ENCODE results near the gene GNPDA2.
"Not testable (repeated sequence)": the region's sequence is repeated elsewhere in the genome, so short reads cannot be mapped to it uniquely, and the experiment has no call there.

Gene GNPDA2

DNA sequence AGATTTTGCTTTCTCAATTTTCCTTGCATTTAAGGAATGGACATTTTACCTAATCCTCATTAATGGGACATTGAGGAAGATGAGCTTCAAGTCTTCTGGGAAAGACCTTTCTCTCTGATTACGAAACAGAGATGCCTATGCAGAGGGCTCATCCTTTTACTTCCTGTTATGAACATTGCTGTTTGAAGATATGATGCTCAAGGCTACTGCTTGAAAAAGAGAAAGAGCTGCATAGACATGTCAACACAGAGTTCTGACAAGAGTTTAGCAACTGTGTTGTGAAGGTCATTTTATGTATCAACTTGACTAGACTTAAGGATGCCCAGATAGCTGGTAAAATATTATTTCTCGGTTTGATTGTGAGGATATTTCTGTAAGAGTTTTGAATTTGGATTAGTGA lies 13.8 kb upstream of the GNPDA2 start:
- Histone ChIP-seq H3K4me1 (ENCODE audit: low read length) (peaks cover 6% of the 10 kb centered on the region; the same call in 1 of the 2 replicates), H2AFZ (ENCODE audit: low read depth, low read length) (no peak overlapping the region), H3K36me3 (replicated peaks; ENCODE audit: low read depth, low read length) (no peaks in the 10 kb centered on the region), H4K20me1 (ENCODE audit: insufficient read depth, low read length) (no peaks in the 10 kb centered on the region), H3K9ac (ENCODE audit: low read length) (no peak overlapping the region), H3K9me3 (ENCODE audit: insufficient read depth, low read length) (no peaks in the 10 kb centered on the region), H3K4me3 (ENCODE audit: low read length) (no peak overlapping the region), H3K4me2 (ENCODE audit: low read length) (no peak overlapping the region), H3K79me2 (ENCODE audit: low read length) (no peaks in the 10 kb centered on the region), H3K27me3 (ENCODE audit: low read depth, low read length) (no peaks in the 10 kb centered on the region), H3K27ac (ENCODE audit: low read length) (no peak overlapping the region)
- TF ChIP-seq, protein P1, sequence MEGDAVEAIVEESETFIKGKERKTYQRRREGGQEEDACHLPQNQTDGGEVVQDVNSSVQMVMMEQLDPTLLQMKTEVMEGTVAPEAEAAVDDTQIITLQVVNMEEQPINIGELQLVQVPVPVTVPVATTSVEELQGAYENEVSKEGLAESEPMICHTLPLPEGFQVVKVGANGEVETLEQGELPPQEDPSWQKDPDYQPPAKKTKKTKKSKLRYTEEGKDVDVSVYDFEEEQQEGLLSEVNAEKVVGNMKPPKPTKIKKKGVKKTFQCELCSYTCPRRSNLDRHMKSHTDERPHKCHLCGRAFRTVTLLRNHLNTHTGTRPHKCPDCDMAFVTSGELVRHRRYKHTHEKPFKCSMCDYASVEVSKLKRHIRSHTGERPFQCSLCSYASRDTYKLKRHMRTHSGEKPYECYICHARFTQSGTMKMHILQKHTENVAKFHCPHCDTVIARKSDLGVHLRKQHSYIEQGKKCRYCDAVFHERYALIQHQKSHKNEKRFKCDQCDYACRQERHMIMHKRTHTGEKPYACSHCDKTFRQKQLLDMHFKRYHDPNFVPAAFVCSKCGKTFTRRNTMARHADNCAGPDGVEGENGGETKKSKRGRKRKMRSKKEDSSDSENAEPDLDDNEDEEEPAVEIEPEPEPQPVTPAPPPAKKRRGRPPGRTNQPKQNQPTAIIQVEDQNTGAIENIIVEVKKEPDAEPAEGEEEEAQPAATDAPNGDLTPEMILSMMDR (IDR thresholded peaks at IDR 0.05; ENCODE audit: low read depth, low read length) = no peak
- no peak for TF ChIP-seq EZH2phosphoT487 (IDR thresholded peaks at IDR 0.05; ENCODE audit: low read depth)

DNA sequence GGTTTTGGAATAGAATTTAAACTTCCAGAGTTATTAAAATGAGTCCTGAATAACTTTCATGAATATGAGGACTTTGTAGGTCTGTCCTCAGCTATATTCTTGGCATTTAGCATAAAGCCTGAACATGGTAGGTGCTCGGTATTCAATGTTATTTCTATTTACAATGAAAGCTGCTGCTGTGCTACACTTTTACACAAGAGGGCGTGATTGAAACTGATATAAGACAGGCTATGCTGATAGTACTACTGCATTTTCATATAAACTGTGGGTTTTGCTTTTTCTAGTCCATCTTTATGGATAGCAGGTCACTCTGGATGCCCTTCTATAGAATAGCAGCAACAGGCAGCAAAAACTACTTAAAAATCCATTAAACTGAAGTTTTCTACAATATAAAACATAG lies 12.3 kb upstream of the GNPDA2 start:
- H3K9ac ChIP-seq (ENCODE audit: low read length) = no peak overlapping the region
- no peak overlapping the region for H3K4me3 ChIP-seq (ENCODE audit: low read length)
- H3K4me1 ChIP-seq (ENCODE audit: low read length) = peaks cover 6% of the 10 kb centered on the region; the same call in 1 of the 2 replicates
- no peak overlapping the region for H3K4me2 ChIP-seq (ENCODE audit: low read length)
- H3K27me3 ChIP-seq (ENCODE audit: low read depth, low read length) = no peaks in the 10 kb centered on the region
- TF ChIP-seq, protein P1 (IDR thresholded peaks at IDR 0.05; ENCODE audit: low read depth, low read length) = no peak
- no peak for TF ChIP-seq EZH2phosphoT487 (IDR thresholded peaks at IDR 0.05; ENCODE audit: low read depth)
- no peaks in the 10 kb centered on the region for H3K36me3 ChIP-seq (replicated peaks; ENCODE audit: low read depth, low read length)
- no peaks in the 10 kb centered on the region for H3K9me3 ChIP-seq (ENCODE audit: insufficient read depth, low read length)
- H3K27ac ChIP-seq (ENCODE audit: low read length) = no peak overlapping the region
- H3K79me2 ChIP-seq (ENCODE audit: low read length) = no peaks in the 10 kb centered on the region
- no peaks in the 10 kb centered on the region for H4K20me1 ChIP-seq (ENCODE audit: insufficient read depth, low read length)
- no peak overlapping the region for H2AFZ ChIP-seq (ENCODE audit: low read depth, low read length)

DNA sequence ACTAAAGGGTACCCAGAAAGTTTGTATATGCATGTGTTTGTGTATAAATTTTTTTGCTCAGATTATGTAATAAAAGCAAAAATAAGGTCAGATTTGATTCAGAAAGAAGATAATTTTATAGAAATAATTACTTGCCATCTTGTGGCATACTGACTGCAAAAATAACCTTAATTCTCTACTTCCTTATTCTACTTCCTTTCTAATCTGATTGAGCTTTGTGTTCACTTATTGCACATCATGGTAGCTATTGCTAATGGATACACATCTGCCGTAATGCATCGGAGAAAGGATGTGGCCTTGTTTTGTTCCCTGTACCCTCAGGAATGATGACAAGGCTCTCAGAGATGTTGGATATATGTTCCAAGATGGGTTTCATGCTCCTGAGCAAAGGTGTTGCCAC lies 10.5 kb upstream of the GNPDA2 start:
- H3K9ac ChIP-seq (ENCODE audit: low read length) = no peak overlapping the region
- H3K4me1 ChIP-seq (ENCODE audit: low read length) = peaks cover 6% of the 10 kb centered on the region; the same call in 1 of the 2 replicates
- H3K27ac ChIP-seq (ENCODE audit: low read length) = no peak overlapping the region
- H3K4me2 ChIP-seq (ENCODE audit: low read length) = no peak overlapping the region
- TF ChIP-seq, protein P1 (IDR thresholded peaks at IDR 0.05; ENCODE audit: low read depth, low read length) = no peak
- no peak for TF ChIP-seq EZH2phosphoT487 (IDR thresholded peaks at IDR 0.05; ENCODE audit: low read depth)
- no peak overlapping the region for H3K4me3 ChIP-seq (ENCODE audit: low read length)
- no peaks in the 10 kb centered on the region for H3K36me3 ChIP-seq (replicated peaks; ENCODE audit: low read depth, low read length)
- no peaks in the 10 kb centered on the region for H3K9me3 ChIP-seq (ENCODE audit: insufficient read depth, low read length)
- peak overlapping the region; percentile 41; the same call in 1 of the 2 replicates for H2AFZ ChIP-seq (ENCODE audit: low read depth, low read length)
- H3K27me3 ChIP-seq (ENCODE audit: low read depth, low read length) = no peaks in the 10 kb centered on the region
- H4K20me1 ChIP-seq (ENCODE audit: insufficient read depth, low read length) = no peaks in the 10 kb centered on the region
- no peaks in the 10 kb centered on the region for H3K79me2 ChIP-seq (ENCODE audit: low read length)

DNA sequence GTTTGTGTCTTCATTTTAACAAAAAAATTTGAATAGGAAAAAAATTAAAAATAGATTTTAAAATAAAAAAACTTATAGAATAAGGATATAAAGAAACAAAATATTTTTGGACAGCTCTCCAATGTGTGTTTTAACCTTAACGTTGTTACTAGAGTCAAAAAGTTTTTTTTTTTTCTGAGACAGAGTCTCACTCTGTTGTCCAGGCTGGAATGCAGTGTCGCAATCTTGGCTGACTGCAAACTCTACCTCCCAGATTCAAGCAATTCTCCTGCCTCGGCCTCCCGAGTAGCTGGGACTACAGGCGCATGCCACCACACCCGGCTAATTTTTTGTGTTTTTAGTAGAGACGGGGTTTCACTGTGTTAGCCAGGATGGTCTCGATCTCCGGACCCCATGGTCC lies 2.3 kb upstream of the GNPDA2 start:
- Histone ChIP-seq H4K20me1 (ENCODE audit: insufficient read depth, low read length) (peaks cover 10% of the 10 kb centered on the region; the same call in 1 of the 2 replicates), H3K79me2 (ENCODE audit: low read length) (peaks cover 27% of the 10 kb centered on the region)

More for the DNA sequence above, 2.3 kb upstream of the GNPDA2 start:
- not testable (repeated sequence) for H3K36me3 ChIP-seq (replicated peaks; ENCODE audit: low read depth, low read length); H3K9me3 ChIP-seq (ENCODE audit: insufficient read depth, low read length); H2AFZ ChIP-seq (ENCODE audit: low read depth, low read length); H3K9ac ChIP-seq (ENCODE audit: low read length); H3K4me3 ChIP-seq (ENCODE audit: low read length); H3K27ac ChIP-seq (ENCODE audit: low read length); H3K27me3 ChIP-seq (ENCODE audit: low read depth, low read length); H3K4me2 ChIP-seq (ENCODE audit: low read length)
- peaks cover 14% of the 10 kb centered on the region for H3K4me1 ChIP-seq (ENCODE audit: low read length)
